GM21360 (cell line): Measurements from ENCODE around the gene NT5DC1.
"Not testable (repeated sequence)": the region's sequence is repeated elsewhere in the genome, so short reads cannot be mapped to it uniquely, and the experiment has no call there.

Experiments
- ATAC-seq: cut with Tn5 transposase; IDR thresholded peaks from one replicate; pipeline ENCODE4 v1.9.1; 2021; ENCODE audit warnings: mild to moderate bottlenecking, moderate library complexity; ENCODE audit not compliant: unreplicated experiment

NT5DC1 gene

DNA sequence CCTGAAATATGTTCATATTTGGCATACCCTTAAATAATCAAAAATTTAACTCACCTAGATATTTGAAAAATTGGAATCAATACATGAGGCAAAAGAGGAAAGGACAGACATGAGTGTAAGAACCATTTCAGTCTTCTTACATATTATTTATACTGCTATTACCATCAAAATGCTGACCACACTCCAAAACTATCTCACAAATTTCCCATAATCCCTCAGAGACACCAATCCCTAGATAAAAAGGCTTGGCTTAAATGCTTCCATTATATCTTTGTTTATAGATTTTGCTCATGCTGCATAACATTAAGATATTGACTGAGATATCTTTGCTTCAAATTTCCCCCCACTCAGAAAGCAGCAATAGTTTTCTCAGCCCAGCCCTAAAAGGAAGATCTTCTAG is 11.7 kb upstream of the NT5DC1 start:
- ATAC-seq: no peak

DNA sequence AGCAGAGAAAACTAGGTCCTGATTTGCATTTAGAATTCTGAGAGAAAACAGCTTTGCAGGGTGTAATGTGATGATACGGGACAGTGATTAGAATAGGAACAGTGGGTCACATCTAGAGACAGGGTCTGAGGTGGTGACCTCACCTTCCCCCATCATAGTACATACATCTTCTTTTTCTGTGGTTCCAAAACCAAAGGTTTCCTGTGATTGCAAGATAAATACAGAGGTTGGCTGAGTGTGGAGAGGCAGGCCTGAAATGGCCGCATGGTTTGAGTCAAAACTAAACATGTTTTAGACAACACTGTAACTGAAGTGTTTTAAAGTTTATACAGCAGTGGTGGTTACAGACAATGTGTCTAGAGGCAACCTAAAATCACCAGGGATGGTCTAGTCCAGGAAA is 10.4 kb upstream of the NT5DC1 start:
- ATAC-seq: peak; percentile 49

DNA sequence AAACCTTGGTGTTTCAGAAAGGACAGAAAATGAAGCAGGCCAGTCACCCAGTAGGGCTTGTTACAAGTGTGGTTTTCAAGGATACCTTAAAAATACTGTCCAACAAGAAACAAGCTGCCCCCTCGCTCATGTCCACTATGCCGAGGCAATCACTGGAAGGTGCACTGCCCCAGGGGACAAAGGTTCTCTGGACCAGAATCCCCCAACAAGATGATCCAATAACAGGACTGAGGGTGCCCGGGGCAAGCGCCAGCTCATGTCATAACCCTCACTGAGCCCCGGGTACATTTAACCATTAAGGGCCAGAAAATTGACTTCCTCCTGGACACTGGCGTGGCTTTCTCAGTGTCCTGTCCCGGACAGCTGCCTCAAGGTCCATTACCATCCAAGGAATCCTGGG is 6.6 kb upstream of the NT5DC1 start:
- ATAC-seq: no peak

DNA sequence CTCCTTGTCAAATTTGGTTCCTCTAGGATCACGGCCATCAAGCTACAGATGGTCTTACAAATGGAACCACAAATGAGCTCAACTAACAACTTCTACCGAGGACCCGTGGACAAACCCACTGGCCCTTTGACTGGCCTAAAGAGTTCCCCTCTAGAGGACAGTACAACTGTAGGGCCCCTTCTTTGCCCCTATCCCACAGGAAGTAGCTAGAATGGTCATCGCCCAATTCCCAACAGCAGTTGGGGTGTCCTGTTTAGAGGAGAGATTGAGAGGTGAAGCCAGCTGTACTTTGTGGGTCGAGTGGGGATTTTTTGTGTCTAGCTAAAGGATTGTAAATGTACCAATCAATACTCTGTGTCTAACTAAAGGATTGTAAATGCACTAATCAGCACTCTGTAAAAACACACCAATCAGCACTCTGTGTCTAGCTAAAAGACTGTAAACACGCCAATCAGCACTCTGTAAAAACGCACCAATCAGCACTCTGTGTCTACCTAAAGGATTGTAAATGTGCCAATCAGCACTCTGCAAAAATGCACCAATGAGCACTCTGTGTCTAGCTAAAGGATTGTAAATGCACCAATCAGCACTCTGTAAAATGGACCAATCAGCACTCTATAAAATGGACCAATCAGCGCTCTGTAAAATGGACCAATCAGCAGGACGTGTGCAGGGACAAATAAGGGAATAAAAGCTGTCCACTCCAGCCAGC is 4.4 kb upstream of the NT5DC1 start:
- ATAC-seq: not testable (repeated sequence)

DNA sequence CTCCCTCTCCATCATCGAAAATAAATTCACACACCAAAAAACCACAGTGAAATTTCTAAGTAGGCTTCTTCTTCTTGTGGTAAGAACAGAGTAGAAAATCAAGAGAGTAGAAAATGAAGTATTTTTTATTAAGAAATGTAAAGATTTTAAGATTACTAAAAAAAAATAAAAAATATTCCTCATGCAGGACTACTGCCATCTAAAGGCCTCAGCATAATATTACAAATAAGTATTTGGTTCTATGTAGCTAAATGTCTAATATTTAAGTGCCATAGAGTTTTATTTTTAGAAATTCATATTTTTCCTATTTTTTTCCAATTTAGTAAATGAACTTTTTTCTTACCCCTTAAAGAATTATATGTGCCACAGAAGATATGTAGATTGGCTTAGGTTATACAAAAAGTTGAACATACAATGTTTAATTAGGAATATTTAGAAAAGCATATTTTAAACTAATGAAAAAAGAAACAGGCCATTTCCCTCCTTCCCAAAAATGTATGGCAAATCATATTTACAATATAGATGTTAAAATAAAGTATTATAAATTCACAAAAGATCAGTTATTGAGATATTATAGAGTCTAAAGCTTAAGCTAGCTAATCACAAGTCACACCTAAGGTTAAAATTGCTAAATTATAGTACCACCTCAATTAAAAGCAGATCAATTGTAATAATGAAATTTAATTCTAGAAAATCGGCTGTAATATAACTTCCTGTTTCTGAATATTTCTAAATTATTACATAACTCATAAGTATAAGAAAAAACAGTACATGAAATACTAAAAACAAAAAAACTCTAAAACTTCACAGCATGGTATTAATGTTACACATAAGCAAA is 3.5 kb upstream of the NT5DC1 start:
- no peak for ATAC-seq

DNA sequence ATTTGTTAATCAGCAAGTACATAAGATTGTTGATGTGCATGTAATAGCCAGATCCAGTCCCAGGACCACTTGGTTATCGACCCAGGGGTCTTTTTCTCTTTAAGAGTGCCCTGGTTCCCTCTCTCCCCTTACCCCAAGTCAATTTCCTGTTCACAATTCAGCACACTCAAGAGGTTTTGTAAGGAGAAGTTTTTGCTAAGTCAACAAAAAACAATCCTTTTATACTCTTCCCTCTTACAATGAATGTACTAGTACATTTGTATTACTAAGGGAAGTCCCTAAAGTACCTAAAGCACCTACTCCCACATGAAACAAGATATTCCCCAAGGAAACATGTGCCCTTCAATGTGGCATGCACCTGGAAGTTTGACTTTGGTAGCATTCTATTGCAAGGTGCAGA is 1.6 kb upstream of the NT5DC1 start:
- ATAC-seq: no peak

DNA sequence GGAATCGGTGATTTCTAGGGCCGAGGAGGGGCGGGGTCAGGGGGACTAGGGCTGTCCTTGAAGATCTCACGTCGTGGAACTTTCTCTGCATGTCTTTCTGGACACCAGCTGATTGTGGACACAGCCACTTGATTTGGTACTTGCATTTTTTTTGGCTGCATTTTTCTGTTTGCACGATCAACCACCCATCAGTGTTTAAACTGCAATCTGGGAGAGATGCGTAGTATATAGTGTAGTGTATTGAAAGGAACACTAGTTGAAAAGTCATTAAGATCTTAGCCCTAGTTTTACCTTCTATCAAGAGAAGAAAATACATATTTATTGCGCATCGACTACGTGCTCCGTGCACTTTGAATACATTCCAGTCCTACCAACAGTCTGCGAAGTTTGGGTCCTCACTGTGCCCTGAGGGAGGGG is 657 bp downstream of the NT5DC1 start:
- ATAC-seq: no peak

DNA sequence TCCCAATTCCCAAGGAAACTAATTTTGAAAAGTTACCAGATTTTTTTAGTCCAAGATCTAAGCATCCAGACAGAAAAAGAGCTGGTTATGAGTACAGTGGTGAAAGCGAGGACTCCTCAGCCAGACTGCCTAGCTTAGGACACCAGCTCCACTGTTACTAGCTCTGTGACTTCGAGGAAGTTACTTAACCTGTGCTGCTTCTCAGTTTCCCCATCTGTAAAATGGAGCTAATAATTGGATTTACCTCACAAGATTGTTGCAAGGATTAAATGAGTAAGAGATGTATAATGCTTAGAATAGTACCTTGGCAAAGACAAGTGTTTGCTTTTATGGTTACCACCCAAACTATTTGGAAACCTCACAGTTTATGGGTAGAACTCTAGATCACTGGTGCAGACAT is 1.1 kb downstream of the NT5DC1 start:
- no peak for ATAC-seq

DNA sequence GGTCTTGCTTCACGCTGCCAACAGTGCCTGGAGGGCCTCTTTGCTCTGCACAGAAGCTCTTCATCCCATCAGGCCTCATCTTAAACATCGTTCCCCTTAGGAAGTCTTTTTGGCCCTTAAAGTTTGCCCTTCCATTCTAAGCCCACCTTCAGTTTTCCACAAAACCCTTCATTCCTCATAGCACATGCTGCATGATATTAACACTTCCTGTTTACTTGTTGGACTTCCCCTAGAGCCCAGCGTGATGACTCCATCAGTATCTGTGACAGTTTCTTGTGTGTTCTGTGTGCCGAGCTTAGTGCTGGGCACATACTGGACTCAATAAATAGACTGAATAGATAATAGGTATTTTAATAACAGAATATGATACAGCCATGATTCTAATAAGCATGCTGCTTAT is 2.2 kb downstream of the NT5DC1 start:
- ATAC-seq: no peak

DNA sequence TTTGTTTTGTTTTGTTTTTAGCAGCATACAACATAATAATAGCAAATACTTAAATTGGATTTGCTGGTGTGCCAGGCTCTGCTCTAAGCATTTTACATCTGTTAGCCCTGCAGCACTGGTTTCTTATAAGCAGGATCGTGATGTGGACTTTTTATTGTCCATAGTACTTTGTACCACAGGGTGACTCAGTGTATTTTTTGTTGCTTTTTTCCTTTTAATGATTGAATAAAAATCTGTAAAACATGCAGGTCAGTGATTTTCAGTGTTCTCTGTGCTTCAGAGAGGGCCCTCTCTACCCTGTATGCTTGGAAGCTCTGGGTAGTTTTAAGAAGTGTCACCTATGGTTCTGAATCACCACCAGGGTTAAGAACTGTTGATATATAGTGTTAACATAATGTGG is 4.0 kb downstream of the NT5DC1 start:
- no peak for ATAC-seq

DNA sequence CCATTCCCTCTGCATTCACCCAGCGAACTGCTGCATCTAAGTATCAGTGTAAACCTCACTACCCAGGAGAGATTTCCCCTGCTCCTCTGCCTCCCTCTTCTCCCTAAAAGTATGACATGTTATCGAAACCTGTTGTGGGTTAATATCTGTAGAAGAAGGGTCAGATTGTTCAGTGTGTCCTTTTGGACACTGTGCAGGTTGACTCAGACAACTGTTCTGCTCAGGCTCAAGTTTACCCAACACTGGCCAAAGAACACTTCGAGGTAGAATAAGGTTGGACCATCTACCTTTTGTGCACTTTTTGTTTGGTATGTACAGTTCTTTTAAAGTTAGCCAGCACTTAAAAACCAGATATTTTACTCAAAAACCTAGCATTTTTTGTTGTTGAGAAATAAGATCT is 4.6 kb downstream of the NT5DC1 start:
- no peak for ATAC-seq

DNA sequence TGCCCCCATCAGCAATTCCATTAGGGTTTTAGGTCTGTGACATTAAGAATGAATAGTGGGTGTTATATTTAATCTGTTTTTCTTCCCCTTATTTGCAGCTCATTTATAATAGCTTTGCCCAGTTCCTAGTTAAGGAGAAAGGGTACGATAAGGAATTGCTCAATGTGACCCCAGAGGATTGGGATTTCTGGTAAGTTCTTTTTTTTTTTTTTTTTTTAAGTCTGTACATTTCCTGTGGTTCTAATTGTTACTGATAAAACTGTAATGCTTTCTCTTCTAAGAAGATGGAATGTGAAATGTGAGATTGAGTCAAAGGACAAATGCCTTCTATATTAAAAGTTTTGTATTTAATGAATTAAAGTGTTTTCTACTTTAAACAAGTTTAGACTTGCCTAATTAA is 5.5 kb downstream of the NT5DC1 start:
- ATAC-seq: no peak

DNA sequence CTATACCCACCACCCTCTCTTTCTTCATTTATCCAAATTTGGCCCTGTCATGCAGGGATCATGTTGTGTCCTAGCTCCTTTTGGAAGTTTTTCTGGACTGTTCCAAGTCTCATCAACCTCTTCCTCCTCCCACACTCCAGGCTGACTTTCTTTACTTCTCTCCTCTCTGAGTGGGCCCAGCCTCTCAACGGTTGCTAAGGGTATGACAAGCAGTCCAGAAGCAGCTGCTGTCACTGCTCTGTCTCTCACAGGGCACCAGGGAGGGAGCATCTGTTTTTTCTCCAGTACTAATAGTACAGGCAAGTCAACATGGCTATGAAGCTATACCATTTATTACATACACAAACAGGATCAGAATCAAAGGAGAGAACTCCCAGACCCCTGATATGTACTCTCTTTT is 8.2 kb downstream of the NT5DC1 start:
- no peak for ATAC-seq

DNA sequence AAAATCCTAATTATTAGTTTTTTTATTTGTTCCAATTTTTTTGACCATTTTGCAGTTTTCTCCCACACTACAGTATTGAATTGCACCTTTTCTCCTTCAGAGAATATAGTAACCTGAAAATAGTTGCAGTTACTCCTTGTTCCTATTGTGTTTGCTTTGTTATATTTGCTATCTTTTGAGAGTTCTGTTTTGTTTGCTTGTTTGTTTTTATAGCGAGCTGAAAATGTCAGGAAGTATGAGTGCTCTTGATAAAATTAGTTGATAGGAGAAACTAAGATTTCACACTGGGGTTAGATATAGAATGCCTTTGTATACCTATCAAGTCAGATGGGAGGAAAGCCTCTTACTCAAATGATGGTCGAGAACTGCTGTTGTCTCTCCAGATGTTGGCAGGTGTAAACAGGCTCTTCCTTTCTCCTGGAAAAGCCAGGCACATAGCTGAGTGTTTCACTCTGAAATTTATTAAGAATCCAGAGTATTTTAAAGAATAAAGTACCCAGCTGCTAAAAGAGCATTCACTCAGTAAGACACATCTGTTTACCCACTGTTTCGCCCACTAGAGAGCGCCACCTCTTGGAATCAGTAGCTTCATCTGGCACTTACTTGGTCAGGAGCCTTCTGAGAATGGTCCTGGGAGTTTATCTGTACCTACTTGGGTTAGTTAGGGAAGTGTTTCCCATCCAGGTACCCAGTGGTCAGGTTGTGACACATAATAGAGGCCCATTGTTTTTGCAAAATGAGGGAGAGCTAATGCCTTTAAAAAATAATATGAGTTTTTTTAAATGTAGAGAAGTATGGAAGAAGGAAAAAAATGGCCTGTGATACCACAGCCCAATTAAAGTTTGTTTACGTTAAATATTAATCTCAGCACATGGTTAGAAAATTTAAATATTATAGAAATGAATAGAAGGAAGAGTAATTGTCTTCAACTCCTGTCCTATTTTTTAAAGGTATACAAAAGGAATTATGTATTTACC is 11.2 kb downstream of the NT5DC1 start:
- ATAC-seq: peak; percentile 79

DNA sequence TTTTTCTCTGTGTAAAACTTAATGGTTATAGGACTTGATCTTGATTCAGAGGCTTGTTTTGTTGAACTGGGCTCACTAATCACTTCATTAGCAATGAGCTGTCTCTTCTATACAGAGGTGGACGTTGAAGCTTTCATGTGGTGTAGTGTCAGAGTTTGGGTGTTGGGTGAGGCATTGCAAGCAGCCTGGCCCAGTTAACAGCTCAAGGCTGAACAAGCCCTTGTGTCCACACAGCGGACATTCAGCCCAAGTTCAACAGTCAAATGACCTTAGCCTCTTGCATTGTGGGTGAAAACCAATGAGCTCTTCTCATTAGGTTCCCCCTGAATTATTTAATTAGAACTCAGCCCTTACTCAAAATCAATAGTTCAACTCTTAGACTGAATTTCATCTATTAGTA is 12.7 kb downstream of the NT5DC1 start:
- no peak for ATAC-seq

DNA sequence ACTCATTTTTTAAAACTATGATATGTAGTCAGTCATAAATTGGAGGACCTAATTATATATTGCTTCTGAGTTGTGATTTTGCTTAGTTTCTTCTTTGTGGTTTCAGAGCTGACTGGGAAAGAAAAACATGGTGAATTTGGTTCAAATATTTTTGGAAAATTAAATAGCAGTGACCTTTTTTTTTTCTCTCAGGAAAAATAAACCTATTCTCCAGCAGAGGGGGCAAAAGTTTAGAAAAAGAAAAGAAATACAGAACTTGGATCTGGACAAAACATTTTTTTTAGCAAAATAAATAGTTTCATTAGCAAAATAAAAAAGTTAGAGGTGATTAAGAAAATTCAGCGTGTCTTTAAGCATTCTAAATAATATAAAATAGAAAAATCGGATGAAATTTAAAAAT is 15.1 kb downstream of the NT5DC1 start:
- ATAC-seq: no peak

DNA sequence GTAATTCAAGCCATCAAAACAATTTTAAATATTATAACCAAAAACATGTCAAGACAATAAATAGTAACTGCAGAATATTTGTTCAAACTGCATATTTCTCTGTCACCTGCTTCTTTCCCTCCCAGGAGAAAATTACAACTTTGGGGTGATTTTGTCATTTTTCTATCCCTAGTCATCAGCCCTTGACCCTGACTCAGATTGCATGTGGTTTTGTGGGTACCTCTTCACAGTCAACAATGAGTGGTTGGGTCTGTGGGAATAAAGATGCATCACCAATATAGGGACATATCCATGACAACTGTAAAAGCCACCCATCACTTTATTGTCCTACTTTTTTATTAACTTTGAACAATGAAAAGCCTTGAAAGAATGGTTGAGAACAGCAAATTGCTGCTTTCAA is 18.0 kb downstream of the NT5DC1 start:
- ATAC-seq: no peak

DNA sequence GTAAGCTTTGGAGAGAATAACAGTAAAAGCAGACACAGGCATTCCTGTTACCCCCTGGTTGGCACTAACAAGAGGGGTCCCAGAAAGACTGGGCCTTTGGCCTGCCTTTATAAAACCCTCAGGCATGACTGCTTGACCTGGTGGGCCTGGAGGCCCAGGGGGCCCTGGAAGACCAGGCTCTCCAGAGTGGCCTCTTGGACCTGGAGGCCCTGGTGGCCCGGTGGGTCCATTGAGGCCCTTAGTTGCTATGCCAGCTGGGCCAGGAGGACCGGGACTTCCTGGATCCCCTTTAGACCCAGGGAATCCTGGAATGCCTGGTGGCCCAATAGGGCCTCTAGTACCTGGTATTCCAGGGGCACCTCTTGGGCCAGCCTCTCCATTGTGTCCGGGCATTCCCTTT is 19.8 kb downstream of the NT5DC1 start:
- ATAC-seq: no peak

DNA sequence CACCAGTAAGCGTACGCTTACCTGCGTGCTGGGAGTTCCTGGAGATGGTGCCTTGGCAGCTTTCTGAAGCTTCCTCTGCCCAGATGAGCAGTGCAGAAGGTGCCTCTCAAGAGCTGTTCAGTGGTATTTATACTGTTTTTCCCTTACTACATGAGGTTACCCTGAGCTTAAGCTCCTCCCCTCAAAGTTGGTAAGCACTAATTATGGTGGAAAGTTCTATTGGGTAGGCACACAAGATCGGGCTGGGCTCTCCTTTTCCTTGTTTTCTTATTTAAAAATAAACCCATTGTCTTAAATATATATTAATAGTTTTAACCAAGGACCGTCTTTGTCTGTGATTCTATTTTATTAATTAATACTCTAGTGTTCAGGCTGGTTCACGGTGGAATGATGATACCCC is 25.4 kb downstream of the NT5DC1 start, which contains the start of gene COL10A1:
TSS of gene COL10A1 (minus strand) at position 101 of the 400 bp plus-strand sequence. CDS start 640 bp downstream, outside the sequence.
- no peak for ATAC-seq

DNA sequence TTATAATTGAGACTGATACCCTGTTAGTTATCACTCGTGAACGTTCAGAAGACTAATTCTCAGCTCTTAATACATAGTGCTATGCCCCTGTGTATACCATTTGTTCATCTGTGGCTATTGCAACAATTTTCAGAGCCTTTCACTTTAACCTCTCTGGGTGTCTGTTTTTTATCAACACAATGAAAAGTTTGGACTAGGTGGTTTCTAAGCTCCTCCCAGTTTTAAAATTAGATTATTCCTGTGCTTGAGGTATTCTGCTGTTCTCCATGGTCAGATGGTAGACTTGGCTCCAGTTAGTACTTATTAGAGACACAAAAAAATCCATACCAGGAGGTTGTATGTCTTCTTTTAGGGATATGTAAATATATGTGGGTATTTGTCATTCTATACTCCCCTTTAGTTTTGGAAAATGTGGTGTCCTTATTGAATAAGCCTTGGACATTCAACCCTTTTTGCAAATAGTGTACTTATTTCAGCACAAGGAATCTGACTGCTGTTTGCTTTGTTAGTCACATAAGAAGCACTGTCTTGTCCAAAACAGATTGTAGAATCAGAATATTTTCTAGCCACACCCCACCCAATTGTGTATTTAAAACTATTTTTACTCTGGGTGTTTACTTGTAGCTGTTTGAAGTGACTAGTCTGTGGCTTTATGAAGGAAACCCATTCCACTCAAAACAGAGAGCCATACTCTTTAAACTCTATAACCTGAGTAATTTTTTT is 27.3 kb downstream of the NT5DC1 start:
- ATAC-seq: no peak

DNA sequence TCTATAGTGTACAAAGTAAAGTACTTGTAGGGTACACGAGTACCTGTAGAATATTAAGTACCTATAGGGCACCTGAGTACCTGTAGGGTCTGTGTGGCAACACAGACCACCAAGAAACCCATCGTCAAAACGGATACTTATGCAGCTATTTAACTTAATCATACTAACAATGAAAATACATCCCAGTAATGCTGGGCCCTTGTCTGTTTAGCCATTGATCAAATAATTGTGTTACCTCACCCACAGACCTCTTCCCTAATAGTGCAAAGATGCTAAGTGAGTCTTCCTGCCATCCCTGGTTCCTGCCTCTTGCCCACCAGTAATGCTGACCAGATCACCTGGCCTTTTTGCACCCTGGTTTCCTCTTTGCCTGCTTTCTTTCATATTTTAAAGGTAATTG is 32.8 kb downstream of the NT5DC1 start:
- ATAC-seq: no peak
